Activated naive CD4-positive, alpha-beta T cell treated with anti-CD3 and anti-CD28 coated beads, Interleukin-2, amount 10 ng/mL, durations not matched to agents 7 days and 5 days (primary cell): ENCODE measurements around the gene BEGAIN.
A peak's percentile ranks its signal among the peaks of the same experiment; 100 is the strongest.

Experiments used
- CTCF ChIA-PET: fragments of 350-600 bp; sonication (Branson Sonifier 250); formaldehyde crosslinking; loops from one replicate; lab custom pipeline; 2021; ENCODE audit warnings: antibody characterized with exemption; lab: Charles Lee
- DNase-seq: peaks from one replicate; pipeline ENCODE4 v3.0.0-alpha.2; 2020
- H3K27ac Mint-ChIP-seq: one replicate; pipeline ENCODE4 v1.8.0; 2021; ENCODE audit warnings: mild to moderate bottlenecking, moderate library complexity, mixed read lengths
- H3K27me3 Mint-ChIP-seq: one replicate; pipeline ENCODE4 v1.8.0; 2021; ENCODE audit warnings: mild to moderate bottlenecking, mixed read lengths
- H3K36me3 Mint-ChIP-seq: one replicate; pipeline ENCODE4 v1.8.0; 2021; ENCODE audit warnings: mixed read lengths
- H3K4me1 Mint-ChIP-seq: one replicate; pipeline ENCODE4 v1.8.0; 2021; ENCODE audit warnings: mixed read lengths
- H3K4me3 Mint-ChIP-seq: one replicate; pipeline ENCODE4 v1.8.0; 2021; ENCODE audit warnings: mild to moderate bottlenecking, moderate library complexity, mixed read lengths
- H3K9me3 Mint-ChIP-seq: one replicate; pipeline ENCODE4 v1.8.0; 2021; ENCODE audit warnings: mixed read lengths

Gene BEGAIN

DNA sequence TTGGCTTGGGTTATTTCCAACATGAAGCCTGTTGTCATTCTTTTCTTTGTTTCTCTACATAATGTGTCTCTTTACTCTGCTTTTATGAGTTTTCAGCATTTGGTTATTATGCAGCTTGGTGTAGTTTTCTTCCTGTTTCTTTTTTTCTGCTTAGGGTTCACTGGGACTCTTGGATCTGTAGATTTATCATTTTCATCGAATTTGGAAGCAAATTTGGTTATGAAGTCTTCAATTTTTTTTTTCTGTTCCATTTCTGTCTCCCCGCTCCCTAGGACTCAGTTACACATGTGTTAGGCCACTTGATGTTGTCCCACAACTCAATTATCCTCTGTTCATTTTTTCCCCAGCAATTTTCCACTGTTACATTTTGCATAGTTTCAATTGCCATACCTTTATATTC lies 13.8 kb upstream of the BEGAIN start:
- CTCF ChIA-PET, result interaction anchor here (1.5 kb wide), 1 partner anchor 52 kb away, joined by 7 read pairs; no protein-coding TSS in a partner anchor
- Mint-ChIP-seq H3K4me3 (no peak overlapping the region), H3K27me3 (peaks cover 78% of the 10 kb centered on the region), H3K9me3 (peaks cover 20% of the 10 kb centered on the region), H3K27ac (no peak overlapping the region), H3K36me3 (peaks cover 9% of the 10 kb centered on the region), H3K4me1 (no peaks in the 10 kb centered on the region)
- DNase-seq, result no peak

DNA sequence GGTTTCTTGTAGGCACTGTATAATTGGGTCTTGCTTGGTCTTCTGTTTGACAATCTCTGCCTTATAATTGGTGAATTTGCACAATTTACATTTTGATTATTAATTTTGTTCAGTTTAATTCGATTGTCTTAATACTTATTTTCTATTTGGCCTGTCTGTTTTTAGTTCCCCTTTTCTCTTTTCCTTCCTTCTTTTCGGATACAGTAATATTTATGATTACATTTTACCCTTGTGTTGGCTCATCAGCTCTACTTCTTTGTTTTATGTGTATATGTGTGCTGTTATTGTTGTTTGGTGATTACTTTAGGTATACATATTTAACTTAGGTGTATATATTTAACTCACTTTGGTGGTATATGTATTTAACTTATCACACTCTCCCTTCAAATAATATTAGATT lies 12.8 kb upstream of the BEGAIN start:
- Mint-ChIP-seq H3K27ac (no peak overlapping the region), H3K36me3 (peaks cover 9% of the 10 kb centered on the region), H3K4me1 (no peaks in the 10 kb centered on the region), H3K4me3 (no peak overlapping the region), H3K27me3 (peaks cover 74% of the 10 kb centered on the region), H3K9me3 (peaks cover 20% of the 10 kb centered on the region)
- DNase-seq, result no peak
- CTCF ChIA-PET, result no interaction called here

DNA sequence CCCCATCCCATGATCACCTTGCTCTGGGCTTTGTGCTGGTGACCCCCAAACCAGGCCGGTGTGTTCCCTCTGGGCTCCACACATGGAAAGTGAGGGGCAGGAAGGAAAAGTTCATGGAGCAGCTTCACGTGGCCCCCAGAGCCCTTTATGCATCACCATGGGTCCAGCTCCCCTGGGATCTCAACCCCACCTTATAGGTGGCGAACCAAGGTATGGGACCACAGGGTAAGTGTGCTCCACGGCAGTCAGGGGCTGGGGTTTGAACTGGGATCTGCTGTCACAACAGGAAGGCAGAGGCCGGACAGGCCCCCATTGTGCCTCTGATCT lies 7.4 kb upstream of the BEGAIN start:
- Mint-ChIP-seq H3K4me1 (no peaks in the 10 kb centered on the region), H3K27ac (no peak overlapping the region), H3K4me3 (no peak overlapping the region), H3K27me3 (peaks cover 83% of the 10 kb centered on the region), H3K36me3 (no peaks in the 10 kb centered on the region), H3K9me3 (no peaks in the 10 kb centered on the region)
- CTCF ChIA-PET, result interaction anchor here (0.7 to 0.8 kb wide), 2 partner anchors 51 to 134 kb away, joined by 3 read pairs; no protein-coding TSS in a partner anchor
- no peak for DNase-seq

DNA sequence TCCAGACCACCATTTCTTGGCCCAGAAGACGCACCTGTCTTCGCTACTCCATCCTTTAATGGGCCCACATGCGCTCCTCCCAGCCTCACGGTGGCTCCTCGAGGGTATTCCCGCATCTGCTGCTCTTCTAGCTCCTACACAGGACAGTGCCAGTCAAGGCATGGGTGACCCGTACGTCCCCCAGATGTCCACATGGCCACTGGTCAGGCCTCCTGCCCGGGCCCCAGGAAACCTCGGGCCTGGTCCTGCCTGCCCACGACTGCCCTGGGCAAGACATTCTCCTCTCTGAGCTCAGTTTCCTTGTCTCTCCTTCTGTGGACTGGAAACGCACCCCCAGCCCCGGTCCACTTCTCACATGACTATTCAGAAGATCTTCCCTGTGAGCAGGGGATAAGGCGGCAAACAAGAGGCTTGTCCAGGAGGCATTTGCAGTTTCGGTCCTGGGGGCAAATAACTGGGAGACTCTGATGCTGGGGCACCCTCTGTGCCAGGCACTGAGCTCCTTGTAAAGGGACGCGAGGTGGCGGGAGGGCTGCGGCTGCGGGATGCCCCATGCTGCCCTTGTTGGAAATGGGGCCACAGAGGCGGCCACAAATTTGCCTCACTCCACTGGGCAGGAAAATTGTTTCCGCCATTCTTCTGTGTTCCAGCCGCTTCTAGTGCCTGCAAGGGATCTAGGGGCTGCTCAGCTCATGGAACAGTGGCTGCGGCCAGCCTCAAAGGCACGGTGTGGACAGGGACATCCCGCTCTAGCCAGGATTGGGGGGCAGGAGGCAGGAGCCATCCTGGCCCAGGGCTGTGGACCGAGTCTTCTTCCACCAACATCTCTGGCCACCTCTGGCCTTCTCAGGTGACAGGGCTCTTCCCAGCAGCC lies 6.8 kb upstream of the BEGAIN start:
- H3K4me1 Mint-ChIP-seq, result no peaks in the 10 kb centered on the region
- CTCF ChIA-PET, result interaction anchor here (0.8 kb wide), 1 partner anchor 52 kb away, joined by 3 read pairs; no protein-coding TSS in a partner anchor
- no peak overlapping the region for H3K4me3 Mint-ChIP-seq
- H3K27me3 Mint-ChIP-seq, result peaks cover 85% of the 10 kb centered on the region
- H3K9me3 Mint-ChIP-seq, result no peaks in the 10 kb centered on the region
- no peaks in the 10 kb centered on the region for H3K36me3 Mint-ChIP-seq
- no peak overlapping the region for H3K27ac Mint-ChIP-seq
- no peak for DNase-seq

DNA sequence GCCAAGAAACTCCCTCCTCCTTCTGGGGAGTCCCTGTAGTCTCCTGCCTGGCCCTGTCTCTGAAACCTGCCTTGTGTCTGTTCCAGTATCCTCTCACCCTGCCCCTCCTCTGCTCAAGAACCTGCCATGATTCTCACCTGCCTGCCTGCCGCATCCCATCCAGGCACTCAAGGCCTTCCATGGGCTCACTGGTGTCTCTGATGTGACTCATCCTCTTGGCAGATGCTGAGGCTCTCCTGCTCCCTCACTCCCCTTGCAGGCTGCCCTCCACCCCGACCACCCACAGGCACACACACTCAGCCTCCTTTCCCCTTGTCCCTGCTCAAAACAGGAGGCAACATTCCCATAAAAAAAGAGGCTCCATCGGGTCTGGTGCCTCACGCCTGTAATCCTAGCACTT lies 5.8 kb upstream of the BEGAIN start:
- peaks cover 86% of the 10 kb centered on the region for H3K27me3 Mint-ChIP-seq
- CTCF ChIA-PET, result no interaction called here
- no peak for DNase-seq
- no peaks in the 10 kb centered on the region for H3K9me3 Mint-ChIP-seq
- H3K4me3 Mint-ChIP-seq, result no peak overlapping the region
- peaks cover 2% of the 10 kb centered on the region for H3K4me1 Mint-ChIP-seq
- no peaks in the 10 kb centered on the region for H3K36me3 Mint-ChIP-seq
- H3K27ac Mint-ChIP-seq, result no peak overlapping the region

DNA sequence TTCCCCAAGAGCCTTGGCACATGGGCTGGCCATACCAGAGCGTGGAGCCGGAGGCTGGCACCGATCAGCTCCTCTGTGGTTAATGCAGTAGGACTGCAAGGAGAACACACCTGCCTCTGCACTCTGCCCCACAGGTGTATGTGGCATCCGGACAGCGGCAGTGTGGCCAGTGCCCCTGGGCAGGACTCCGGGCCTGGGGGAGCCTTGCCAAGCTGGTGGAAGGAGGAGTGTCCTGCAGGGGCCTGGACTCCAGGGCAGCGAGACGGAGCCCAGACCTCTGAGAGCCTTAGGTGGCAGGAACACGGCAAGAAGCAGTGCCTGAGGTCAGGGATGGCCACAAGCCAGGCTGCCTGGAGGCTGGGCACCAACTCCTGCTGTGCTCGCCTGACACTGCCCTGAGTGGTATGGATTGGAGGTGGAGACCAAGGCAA lies 5.3 kb upstream of the BEGAIN start:
- CTCF ChIA-PET, result no interaction called here
- Mint-ChIP-seq H3K4me3 (no peak overlapping the region), H3K9me3 (no peaks in the 10 kb centered on the region)

DNA sequence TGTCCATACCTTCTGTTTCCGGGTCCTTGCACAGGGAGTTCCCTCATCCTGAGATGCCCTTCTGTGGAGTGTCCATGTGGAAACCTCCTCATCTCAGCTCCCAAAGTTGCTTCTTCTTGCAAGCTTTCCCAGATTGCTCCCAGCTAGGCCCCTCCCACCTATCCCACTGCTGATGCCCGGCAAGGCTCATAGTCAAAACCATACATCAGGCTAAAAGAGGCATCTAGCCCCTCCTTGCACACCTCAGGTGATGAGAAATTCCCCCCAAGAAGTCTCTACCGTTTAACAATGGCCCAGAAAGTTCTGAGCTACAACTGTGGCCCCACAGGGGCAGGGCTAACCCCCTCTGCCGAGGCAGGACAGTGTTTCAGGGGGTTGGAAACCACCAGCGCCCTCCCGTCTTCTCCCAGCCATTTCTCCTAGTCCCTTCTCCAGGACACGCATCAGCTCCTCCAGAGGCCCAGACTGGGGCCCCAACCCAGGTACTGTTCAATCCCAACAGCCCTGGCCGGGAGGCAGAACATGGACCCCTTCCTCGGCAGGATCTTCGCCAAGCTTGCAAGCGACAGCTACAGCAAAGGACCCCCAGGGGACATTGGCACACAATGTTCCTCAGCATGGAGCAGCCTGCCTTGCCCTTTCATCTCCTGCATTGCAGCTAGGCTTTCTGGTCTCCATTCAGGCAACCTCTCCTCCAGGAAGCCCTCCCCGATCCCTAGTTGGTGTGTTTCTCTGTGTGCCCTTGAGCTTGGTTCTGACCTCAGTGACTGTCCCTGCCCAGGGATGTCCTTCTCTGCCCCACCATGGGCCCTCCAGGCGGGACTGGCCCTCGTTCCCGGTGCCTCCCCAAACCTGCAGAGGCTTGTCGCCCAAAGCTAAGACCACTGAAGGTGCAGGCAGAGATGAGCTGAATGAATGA lies 4.5 kb upstream of the BEGAIN start:
- no peak for DNase-seq
- H3K36me3 Mint-ChIP-seq, result no peaks in the 10 kb centered on the region
- CTCF ChIA-PET, result interaction anchor here (1.5 kb wide), 1 partner anchor 54 kb away, joined by 5 read pairs; no protein-coding TSS in a partner anchor
- H3K27ac Mint-ChIP-seq, result no peak overlapping the region
- no peak overlapping the region for H3K4me3 Mint-ChIP-seq
- H3K27me3 Mint-ChIP-seq, result peaks cover 83% of the 10 kb centered on the region
- peaks cover 2% of the 10 kb centered on the region for H3K4me1 Mint-ChIP-seq
- no peaks in the 10 kb centered on the region for H3K9me3 Mint-ChIP-seq

More for the DNA sequence above, 5.3 kb upstream of the BEGAIN start:
- Mint-ChIP-seq H3K27ac (no peak overlapping the region), H3K36me3 (no peaks in the 10 kb centered on the region), H3K27me3 (peaks cover 86% of the 10 kb centered on the region), H3K4me1 (peaks cover 2% of the 10 kb centered on the region)
- DNase-seq, result no peak

DNA sequence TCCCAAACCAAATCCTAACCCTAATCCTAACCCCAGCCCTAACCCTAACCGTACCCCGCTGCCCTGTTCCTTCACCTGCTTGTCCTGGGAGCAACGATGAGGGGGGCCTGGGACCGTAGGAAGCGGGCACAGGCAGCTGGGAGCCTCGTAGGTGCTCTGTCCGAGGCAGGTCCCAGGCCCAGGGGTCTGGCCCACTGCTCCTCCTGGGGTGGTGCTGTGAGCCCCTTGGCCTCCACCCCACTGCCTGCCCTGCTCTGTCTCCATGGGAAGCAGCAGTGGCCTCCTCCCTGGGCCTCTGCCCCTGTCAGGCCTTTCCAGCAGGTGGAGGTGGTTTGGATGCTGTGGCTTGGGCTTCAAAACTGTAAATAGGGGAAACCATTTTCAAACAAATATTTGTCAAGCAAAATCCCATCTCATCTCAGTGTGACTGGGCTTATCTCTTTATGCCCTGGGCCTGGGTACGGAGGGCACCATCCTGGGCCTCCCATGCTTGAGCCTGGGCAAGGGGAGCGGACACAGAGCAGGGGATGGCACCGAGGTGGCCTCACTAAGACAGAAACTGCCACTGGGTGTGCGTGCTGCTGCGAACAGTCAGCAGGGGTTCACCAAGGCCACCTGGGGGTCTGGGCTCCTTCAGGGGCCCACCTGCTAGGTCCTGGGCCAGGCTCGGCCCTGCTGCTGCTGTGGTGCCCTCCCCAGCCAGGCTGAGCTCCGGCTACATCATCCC lies 3.7 kb upstream of the BEGAIN start:
- no peaks in the 10 kb centered on the region for H3K36me3 Mint-ChIP-seq
- CTCF ChIA-PET, result interaction anchor here (1.5 kb wide), 1 partner anchor 55 kb away, joined by 5 read pairs; no protein-coding TSS in a partner anchor
- H3K9me3 Mint-ChIP-seq, result no peaks in the 10 kb centered on the region
- H3K27ac Mint-ChIP-seq, result no peak overlapping the region
- peaks cover 5% of the 10 kb centered on the region for H3K4me1 Mint-ChIP-seq
- no peak overlapping the region for H3K4me3 Mint-ChIP-seq
- no peak for DNase-seq
- H3K27me3 Mint-ChIP-seq, result peaks cover 83% of the 10 kb centered on the region

DNA sequence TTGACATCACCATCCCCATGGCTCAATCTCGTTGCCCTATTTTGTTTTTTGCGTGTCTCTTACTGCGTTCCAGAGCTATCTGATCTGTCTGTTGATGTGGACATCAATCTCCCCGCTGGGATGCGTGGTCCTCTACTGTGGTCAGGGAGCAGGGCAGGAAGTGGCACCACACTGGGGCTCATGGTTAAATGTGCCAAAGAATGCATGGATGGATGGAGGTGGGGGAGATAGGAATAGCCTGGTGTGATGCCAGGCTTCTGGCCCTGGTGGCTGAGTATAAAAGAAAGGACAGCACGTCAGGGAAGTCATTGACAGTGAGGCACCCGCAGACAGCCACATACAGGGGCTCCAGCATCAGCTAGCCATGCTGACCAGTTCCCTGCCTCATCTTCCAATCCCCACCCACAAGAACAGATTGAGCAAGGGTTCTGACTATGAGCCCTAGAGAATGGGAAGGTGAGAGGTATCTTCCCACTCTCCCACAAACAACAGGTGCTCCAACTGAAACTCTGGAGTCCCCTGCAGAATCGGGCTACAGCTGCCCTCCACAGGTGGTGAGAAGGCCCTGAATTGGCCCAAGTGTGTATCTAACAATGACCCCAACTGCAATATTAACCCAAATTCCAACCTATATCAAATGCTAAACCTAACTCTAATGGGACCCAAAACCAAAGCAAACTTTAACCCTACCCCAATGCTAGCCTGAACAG lies 2.7 kb upstream of the BEGAIN start:
- no peak overlapping the region for H3K27ac Mint-ChIP-seq
- peak; percentile 11 for DNase-seq
- H3K4me1 Mint-ChIP-seq, result peaks cover 8% of the 10 kb centered on the region
- H3K9me3 Mint-ChIP-seq, result no peaks in the 10 kb centered on the region
- peaks cover 88% of the 10 kb centered on the region for H3K27me3 Mint-ChIP-seq
- CTCF ChIA-PET, result no interaction called here
- no peaks in the 10 kb centered on the region for H3K36me3 Mint-ChIP-seq
- H3K4me3 Mint-ChIP-seq, result no peak overlapping the region

DNA sequence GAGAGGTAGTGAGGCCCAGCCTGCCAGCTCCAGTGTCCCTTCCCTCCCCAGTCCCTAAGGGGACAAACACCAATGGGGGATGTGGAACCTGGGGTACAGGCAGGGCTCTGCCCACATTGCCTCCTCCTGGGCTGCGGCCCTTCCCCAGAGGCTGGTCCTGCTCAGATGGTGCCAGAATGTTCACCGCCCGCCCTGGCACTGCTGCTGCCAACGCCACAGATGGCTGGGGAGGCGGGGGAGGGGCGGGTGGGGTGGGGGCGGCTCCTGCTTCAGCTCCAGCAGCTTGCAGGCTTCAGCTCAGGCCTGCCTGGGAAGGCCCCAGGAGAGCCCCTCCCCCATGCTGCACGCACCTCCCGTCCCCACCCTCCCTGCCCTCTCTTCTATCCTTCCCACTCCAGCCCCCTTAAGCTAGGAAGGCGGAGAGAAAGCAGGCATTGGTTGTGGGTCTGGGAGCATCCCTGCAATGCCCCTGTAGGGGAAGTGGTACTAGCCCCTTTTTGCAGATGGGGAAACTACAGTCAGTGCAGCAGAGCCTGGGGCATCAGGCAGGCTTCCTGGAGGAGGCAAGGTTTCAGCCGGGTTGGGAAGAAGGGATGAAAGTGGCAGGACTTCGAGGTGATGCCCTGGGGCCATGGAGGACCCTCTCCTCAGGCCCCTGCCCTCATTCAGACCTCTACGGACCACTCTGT lies 2.0 kb upstream of the BEGAIN start:
- Mint-ChIP-seq H3K36me3 (no peaks in the 10 kb centered on the region), H3K4me1 (peaks cover 8% of the 10 kb centered on the region), H3K27me3 (peaks cover 88% of the 10 kb centered on the region), H3K4me3 (no peak overlapping the region), H3K27ac (no peak overlapping the region), H3K9me3 (no peaks in the 10 kb centered on the region)
- CTCF ChIA-PET, result no interaction called here
- DNase-seq, result peak; percentile 8

DNA sequence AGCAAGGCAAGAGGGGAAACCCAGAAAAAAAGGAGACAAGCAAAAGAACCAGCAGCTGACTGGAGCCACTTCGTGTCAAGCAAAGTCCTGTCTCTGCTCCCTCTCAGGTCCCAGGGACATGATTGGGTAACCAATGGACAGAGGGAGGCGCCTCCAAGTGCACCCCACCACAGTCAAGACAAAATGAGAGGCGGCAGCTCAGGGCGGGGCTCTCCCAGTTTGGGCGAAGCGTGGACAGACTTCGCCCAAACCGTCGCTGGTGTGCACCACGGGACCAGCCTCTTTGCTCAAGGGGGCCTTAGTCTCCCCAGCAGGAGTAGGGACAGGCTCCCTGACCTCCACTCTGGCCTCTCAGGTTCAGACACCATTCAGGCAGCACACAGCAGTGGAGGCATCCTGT lies 1.5 kb upstream of the BEGAIN start:
- CTCF ChIA-PET, result interaction anchor here (1.1 kb wide), 1 partner anchor 14 kb away, joined by 3 read pairs; no protein-coding TSS in a partner anchor
- Mint-ChIP-seq H3K27me3 (peaks cover 84% of the 10 kb centered on the region), H3K4me3 (no peak overlapping the region)

DNA sequence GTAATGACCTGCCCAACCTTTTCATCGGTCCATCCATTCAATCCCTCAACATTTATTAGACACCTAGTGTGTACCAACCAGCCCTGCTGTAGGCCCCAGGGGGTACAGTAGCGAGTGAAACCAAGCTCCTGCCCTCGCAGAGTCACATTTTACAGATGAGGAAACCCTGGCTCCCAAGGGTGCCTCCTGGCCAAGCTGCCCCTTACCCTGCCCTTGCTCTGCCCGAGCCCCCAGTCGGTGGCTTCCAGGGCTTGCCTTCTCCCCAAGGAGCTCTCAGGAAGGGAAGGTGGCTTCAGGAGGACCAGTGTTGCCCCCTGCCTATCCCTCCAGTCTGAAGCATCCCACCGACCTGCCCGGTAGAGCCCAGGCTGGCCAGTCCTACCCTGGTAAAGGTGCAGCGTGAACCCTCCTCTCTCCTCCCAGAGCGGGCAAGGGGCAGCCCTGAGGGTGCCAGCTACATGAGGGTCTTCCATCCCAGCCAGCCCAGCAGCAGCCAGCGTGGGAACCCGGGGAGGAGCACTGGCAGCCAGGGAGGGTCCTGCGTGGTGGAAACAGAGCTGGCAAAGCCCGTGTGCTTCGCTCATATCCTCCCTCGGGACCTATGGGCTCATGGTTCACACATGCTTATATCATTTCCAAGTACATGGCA lies 670 bp upstream of the BEGAIN start:
- no peaks in the 10 kb centered on the region for H3K9me3 Mint-ChIP-seq
- CTCF ChIA-PET, result interaction anchor here (0.6 to 1.1 kb wide), 2 partner anchors 13 to 44 kb away, joined by 3 read pairs; no protein-coding TSS in a partner anchor
- DNase-seq, result peak; percentile 20
- no peaks in the 10 kb centered on the region for H3K36me3 Mint-ChIP-seq
- H3K4me3 Mint-ChIP-seq, result peak overlapping the region; percentile 55
- no peak overlapping the region for H3K27ac Mint-ChIP-seq
- peaks cover 76% of the 10 kb centered on the region for H3K27me3 Mint-ChIP-seq
- H3K4me1 Mint-ChIP-seq, result peaks cover 8% of the 10 kb centered on the region

More for the DNA sequence above, 1.5 kb upstream of the BEGAIN start:
- Mint-ChIP-seq H3K4me1 (peaks cover 8% of the 10 kb centered on the region), H3K9me3 (no peaks in the 10 kb centered on the region), H3K36me3 (no peaks in the 10 kb centered on the region), H3K27ac (no peak overlapping the region)
- DNase-seq, result peak; percentile 16
